ENCODE measurements around the gene SMTNL2.
"Not testable (repeated sequence)": the region's sequence is repeated elsewhere in the genome, so short reads cannot be mapped to it uniquely, and the experiment has no call there.

SMTNL2 gene

GRCh38 chr17:4648741-4649140, 64.4 kb downstream of the SMTNL2 start:
- Histone ChIP-seq H3K9me3 (ENCODE audit: insufficient read depth, low read depth, low read length) (no peaks in the 10 kb centered on the region), H3K36me3 (ENCODE audit: insufficient read depth, low read depth, low read length) (no peaks in the 10 kb centered on the region), H3K9ac (ENCODE audit: low read depth, low read length) (no peak overlapping the region), H3K4me3 (ENCODE audit: low read length) (no peak overlapping the region), H3K4me1 (ENCODE audit: insufficient read depth, low read length) (no peaks in the 10 kb centered on the region), H3K27me3 (ENCODE audit: insufficient read depth, low read length) (peaks cover 8% of the 10 kb centered on the region), H3K27ac (ENCODE audit: low read length) (no peak overlapping the region)

GRCh38 chr17:4652997-4653396, 68.7 kb downstream of the SMTNL2 start:
- Histone ChIP-seq H3K4me3 (ENCODE audit: low read length) (no peak overlapping the region), H3K27me3 (ENCODE audit: insufficient read depth, low read length) (no peaks in the 10 kb centered on the region), H3K27ac (ENCODE audit: low read length) (no peak overlapping the region), H3K4me1 (ENCODE audit: insufficient read depth, low read length) (no peaks in the 10 kb centered on the region), H3K9me3 (ENCODE audit: insufficient read depth, low read depth, low read length) (no peaks in the 10 kb centered on the region), H3K36me3 (ENCODE audit: insufficient read depth, low read depth, low read length) (no peaks in the 10 kb centered on the region), H3K9ac (ENCODE audit: low read depth, low read length) (no peak overlapping the region)

GRCh38 chr17:4655933-4656332, 71.6 kb downstream of the SMTNL2 start:
- not testable (repeated sequence) for H3K4me1 ChIP-seq (ENCODE audit: insufficient read depth, low read length); H3K4me3 ChIP-seq (ENCODE audit: low read length); H3K36me3 ChIP-seq (ENCODE audit: insufficient read depth, low read depth, low read length); H3K9me3 ChIP-seq (ENCODE audit: insufficient read depth, low read depth, low read length); H3K27me3 ChIP-seq (ENCODE audit: insufficient read depth, low read length); H3K27ac ChIP-seq (ENCODE audit: low read length); H3K9ac ChIP-seq (ENCODE audit: low read depth, low read length)

- Histone ChIP-seq H3K4me3 (ENCODE audit: low read length) (no peak overlapping the region), H3K4me1 (ENCODE audit: insufficient read depth, low read length) (no peaks in the 10 kb centered on the region), H3K27ac (ENCODE audit: low read length) (no peak overlapping the region), H3K27me3 (ENCODE audit: insufficient read depth, low read length) (no peaks in the 10 kb centered on the region), H3K9me3 (ENCODE audit: insufficient read depth, low read depth, low read length) (no peaks in the 10 kb centered on the region), H3K36me3 (ENCODE audit: insufficient read depth, low read depth, low read length) (no peaks in the 10 kb centered on the region), H3K9ac (ENCODE audit: low read depth, low read length) (no peak overlapping the region)
These were observed 73.3 kb downstream of the SMTNL2 start for GRCh38 chr17:4657678-4658077.

All from iPS-20b (cell line).